ENCODE measurements around the gene THNSL1.

DNA sequence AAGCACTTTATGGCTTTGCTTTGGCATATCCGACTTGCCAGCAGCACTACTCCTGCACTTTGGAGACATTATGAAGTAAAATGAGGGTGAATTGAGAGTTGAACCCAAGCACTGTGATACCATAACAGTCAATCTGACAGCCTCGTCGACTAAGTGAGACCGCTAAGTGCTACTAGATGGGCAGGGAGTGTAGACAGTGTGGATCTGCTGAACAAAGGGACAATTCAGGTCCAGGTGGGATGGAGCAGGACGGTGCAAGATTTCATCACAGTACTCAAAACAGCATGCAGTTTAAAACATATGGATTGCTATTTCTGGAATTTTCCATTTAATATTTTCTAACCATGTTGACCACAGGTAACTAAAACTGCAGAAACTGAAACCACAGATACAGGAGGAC lies 43.2 kb upstream of the THNSL1 start:
- TF ChIP-seq CTCF (IDR thresholded peaks at IDR 0.05; ENCODE audit: control extremely low read depth in 1 of 3, insufficient read depth in 1 of 3, low read depth in 1 of 3, low read length in 3 of 3): no peak
- TF ChIP-seq FOSL1 (IDR thresholded peaks at IDR 0.05; ENCODE audit: insufficient read depth, low read depth, low read length): no peak
- no peak for TF ChIP-seq POLR2A (IDR thresholded peaks at IDR 0.05; ENCODE audit: control extremely low read depth in 1 of 2, low read depth in 2 of 2, low read length in 2 of 2)
